Thoracic aorta (tissue), 2 donors: Measurements from ENCODE around the gene PRAC2. TPM values are rescaled to one million over a fixed set of nuclear protein-coding genes. Genes with fewer than 3 reads are reported as not detected.
A peak's percentile ranks its signal among the peaks of the same experiment; 100 is the strongest.

Experiments used
- ATAC-seq: fragments of 150-250 bp; one replicate; pipeline ENCODE4 v1.8.0; 2017; ENCODE audit warnings: low read depth; ENCODE audit not compliant: insufficient number of reproducible peaks, low FRiP score
- DNase-seq: peaks from one replicate; pipeline ENCODE4 v3.0.0-alpha.2; 2020; ENCODE audit warnings: low spot score
- H3K27ac ChIP-seq, 2 donors: fragments of 200-600 bp; sonication (generic); 1 replicate in 1 of 2; 2 replicates in 1 of 2; pipeline ENCODE4 v1.5.1; 2016; ENCODE audit warnings: mild to moderate bottlenecking in 2 of 2, moderate library complexity in 2 of 2
- H3K27me3 ChIP-seq: fragments of 200-600 bp; sonication (generic); replicated peaks from 2 replicates; pipeline ENCODE4 v1.6.0; 2016; ENCODE audit warnings: mild to moderate bottlenecking; ENCODE audit not compliant: insufficient read depth
- H3K36me3 ChIP-seq: fragments of 200-600 bp; sonication (generic); one replicate; pipeline ENCODE4 v1.5.1; 2016
- H3K4me1 ChIP-seq, 2 donors: fragments of 200-600 bp; sonication (generic); 1 replicate in 1 of 2; 2 replicates in 1 of 2; pipeline versions ENCODE4 v1.5.1 to v1.6.0; 2016; ENCODE audit warnings: low read depth in 2 of 2, mild to moderate bottlenecking in 1 of 2; ENCODE audit not compliant: control insufficient read depth in 1 of 2
- H3K4me3 ChIP-seq: fragments of 200-600 bp; sonication (generic); 2 replicates; pipeline ENCODE4 v1.5.1; 2016; ENCODE audit warnings: mild to moderate bottlenecking
- H3K9me3 ChIP-seq: fragments of 200-600 bp; sonication (generic); 2 replicates; pipeline ENCODE4 v1.5.1; 2016
- CTCF ChIP-seq: fragments of 200-600 bp; sonication (generic); IDR thresholded peaks from one replicate; pipeline ENCODE4 v1.5.1; 2019; ENCODE audit warnings: antibody characterized with exemption
- total RNA-seq, 2 donors: library from RNA; depleted of rRNA; stranded (reverse); fragments of >200 nt; gene quantifications; one replicate each; pipeline versions ENCODE4 v1.1.0 to v1.2.3, GENCODE V29; 2016

Gene PRAC2
- total RNA-seq, 2 donors from 2014 or later: not detected

GRCh38 chr17:48732688-48733629 is 10.0 kb downstream of the PRAC2 start:
- Histone ChIP-seq H3K36me3 (no peaks in the 10 kb centered on the region), H3K9me3 (no peaks in the 10 kb centered on the region), H3K4me1 (peaks cover 4 to 9% of the 10 kb centered on the region in 2 donors), H3K27ac (peak overlapping the region in 1 of 2 donors; percentile 25), H3K4me3 (no peak overlapping the region), H3K27me3 (peaks cover 27% of the 10 kb centered on the region)
- DNase-seq (no peak), ATAC-seq (no peak)
- no peak for TF ChIP-seq CTCF

GRCh38 chr17:48733632-48734328 is 10.8 kb downstream of the PRAC2 start:
- Histone ChIP-seq H3K4me1 (peaks cover 0 to 2% of the 10 kb centered on the region in 2 donors), H3K27ac (no peak overlapping the region), H3K27me3 (peaks cover 26% of the 10 kb centered on the region), H3K9me3 (no peaks in the 10 kb centered on the region), H3K4me3 (no peak overlapping the region), H3K36me3 (no peaks in the 10 kb centered on the region)
- no peak for TF ChIP-seq CTCF
- DNase-seq (no peak), ATAC-seq (no peak)

GRCh38 chr17:48734333-48735061 is 11.5 kb downstream of the PRAC2 start:
- Histone ChIP-seq H3K27me3 (peaks cover 19% of the 10 kb centered on the region), H3K4me3 (no peak overlapping the region), H3K27ac (no peak overlapping the region), H3K36me3 (no peaks in the 10 kb centered on the region), H3K9me3 (no peaks in the 10 kb centered on the region), H3K4me1 (no peaks in the 10 kb centered on the region)
- no peak for TF ChIP-seq CTCF
- ATAC-seq (no peak), DNase-seq (no peak)

- peaks cover 17% of the 10 kb centered on the region for H3K27me3 ChIP-seq
- TF ChIP-seq CTCF: no peak
- no peak overlapping the region for H3K27ac ChIP-seq
- DNase-seq: no peak
- H3K4me3 ChIP-seq: no peak overlapping the region
- ATAC-seq: no peak
- H3K36me3 ChIP-seq: no peaks in the 10 kb centered on the region
- H3K4me1 ChIP-seq: no peaks in the 10 kb centered on the region
- no peaks in the 10 kb centered on the region for H3K9me3 ChIP-seq
Observed at GRCh38 chr17:48735062-48735351, 12.0 kb downstream of the PRAC2 start.
